HG03103 (cell line): ENCODE data around the gene PRKCA.
"Not testable (repeated sequence)": the region's sequence is repeated elsewhere in the genome, so short reads cannot be mapped to it uniquely, and the experiment has no call there.

Experiments used
- ATAC-seq: cut with Tn5 transposase; IDR thresholded peaks from one replicate; pipeline ENCODE4 v1.9.1; 2021; ENCODE audit warnings: low read depth; ENCODE audit not compliant: unreplicated experiment

Gene PRKCA

GRCh38 chr17:66451188-66452149, 149.1 kb downstream of the PRKCA start:
- no peak for ATAC-seq

GRCh38 chr17:66455060-66455459, 152.6 kb downstream of the PRKCA start:
- ATAC-seq = no peak

GRCh38 chr17:66457499-66457898, 155.1 kb downstream of the PRKCA start:
- ATAC-seq = not testable (repeated sequence)

GRCh38 chr17:66458782-66459181, 156.4 kb downstream of the PRKCA start:
- ATAC-seq = no peak

GRCh38 chr17:66459811-66460270, 157.4 kb downstream of the PRKCA start:
- ATAC-seq = no peak

GRCh38 chr17:66460558-66460957, 158.1 kb downstream of the PRKCA start:
- no peak for ATAC-seq

GRCh38 chr17:66461343-66461995, 159.1 kb downstream of the PRKCA start:
- no peak for ATAC-seq

GRCh38 chr17:66462010-66462409, 159.6 kb downstream of the PRKCA start:
- ATAC-seq = no peak

GRCh38 chr17:66464921-66465320, 162.5 kb downstream of the PRKCA start:
- ATAC-seq = no peak

GRCh38 chr17:66465701-66466100, 163.3 kb downstream of the PRKCA start:
- ATAC-seq = no peak

- no peak for ATAC-seq
Observed at GRCh38 chr17:66466106-66466820, 163.8 kb downstream of the PRKCA start.

GRCh38 chr17:66466840-66467367, 164.5 kb downstream of the PRKCA start:
- no peak for ATAC-seq

- no peak for ATAC-seq
Observed at GRCh38 chr17:66467766-66468165, 165.4 kb downstream of the PRKCA start.

GRCh38 chr17:66468241-66469087, 166.1 kb downstream of the PRKCA start:
- ATAC-seq = no peak

GRCh38 chr17:66469088-66469442, 166.7 kb downstream of the PRKCA start:
- no peak for ATAC-seq

GRCh38 chr17:66469461-66469860, 167.0 kb downstream of the PRKCA start:
- no peak for ATAC-seq

GRCh38 chr17:66469890-66470289, 167.5 kb downstream of the PRKCA start:
- ATAC-seq = no peak

GRCh38 chr17:66472123-66472522, 169.7 kb downstream of the PRKCA start:
- no peak for ATAC-seq

- no peak for ATAC-seq
Observed at GRCh38 chr17:66474258-66474657, 171.8 kb downstream of the PRKCA start.
